HepG2 (cell line): ENCODE measurements around the gene PAK1IP1. TPM values are rescaled to one million over a fixed set of nuclear protein-coding genes. Genes with fewer than 3 reads are reported as not detected.

Experiments
- ADNP ChIP-seq: sonication (generic); formaldehyde crosslinking; IDR thresholded peaks from 2 replicates; pipeline ENCODE4 v1.4.0; 2020; ENCODE audit warnings: missing genetic modification reagents
- CCAR2 ChIP-seq: fragments of 200-400 bp; formaldehyde crosslinking; optimal IDR thresholded peaks from 2 replicates; pipeline ENCODE3; 2018; ENCODE audit warnings: low read depth, mild to moderate bottlenecking, low read length, moderate library complexity
- FLYWCH1 ChIP-seq: sonication (generic); formaldehyde crosslinking; IDR thresholded peaks from 2 replicates; pipeline ENCODE4 v1.8.1; 2023; ENCODE audit warnings: mild to moderate bottlenecking, missing genetic modification reagents
- FOXK2 ChIP-seq: fragments of 450-650 bp; IDR thresholded peaks from 2 replicates; pipeline ENCODE4 v1.6.1; 2016
- GABPA ChIP-seq, 2 experiments: IDR thresholded peaks; 2 replicates each; pipeline ENCODE4 v1.6.1; 2011 to 2016; ENCODE audit warnings: low read depth in 2 of 2, low read length in 1 of 2, missing biosample characterization in 1 of 2, missing genetic modification characterization in 1 of 2
- GPN1 ChIP-seq: sonication (generic); formaldehyde crosslinking; IDR thresholded peaks from 2 replicates; pipeline ENCODE4 v1.5.1; 2020; ENCODE audit warnings: missing genetic modification reagents, borderline replicate concordance
- HMGA1 ChIP-seq: sonication (generic); formaldehyde crosslinking; conservative IDR thresholded peaks from 2 replicates; pipeline ENCODE4 v1.4.0; 2020; ENCODE audit warnings: missing genetic modification reagents
- PRPF4 ChIP-seq: fragments of 200-400 bp; formaldehyde crosslinking; IDR thresholded peaks from 2 replicates; pipeline ENCODE4 v1.6.1; 2016; ENCODE audit warnings: low read length, low read depth; ENCODE audit not compliant: poor library complexity, severe bottlenecking
- RAD21 ChIP-seq: fragments of 450-650 bp; formaldehyde crosslinking; IDR thresholded peaks from 2 replicates; pipeline ENCODE4 v1.5.0; 2020; ENCODE audit warnings: mild to moderate bottlenecking
- REL ChIP-seq: sonication (generic); formaldehyde crosslinking; conservative IDR thresholded peaks from 2 replicates; pipeline ENCODE4 v1.8.0; 2022; ENCODE audit warnings: mild to moderate bottlenecking, missing genetic modification reagents, moderate library complexity
- SIN3A ChIP-seq: IDR thresholded peaks from 2 replicates; pipeline ENCODE4 v1.6.1; 2011; ENCODE audit warnings: low read depth, mild to moderate bottlenecking, control low read depth, low read length, borderline replicate concordance
- YEATS4 ChIP-seq: sonication (generic); formaldehyde crosslinking; IDR thresholded peaks from 2 replicates; pipeline ENCODE4 v1.4.0; 2020; ENCODE audit warnings: missing genetic modification reagents, borderline replicate concordance
- ZFP36 ChIP-seq: fragments of 150-350 bp; IDR thresholded peaks from 2 replicates; pipeline ENCODE4 v1.6.1; 2018; ENCODE audit warnings: borderline replicate concordance, low read length, low read depth; ENCODE audit not compliant: partially characterized antibody
- ZNF576 ChIP-seq: sonication (generic); formaldehyde crosslinking; IDR thresholded peaks from 2 replicates; pipeline ENCODE4 v1.4.0; 2020; ENCODE audit warnings: mild to moderate bottlenecking, missing genetic modification reagents
- ZNF678 ChIP-seq: sonication (generic); formaldehyde crosslinking; IDR thresholded peaks from 2 replicates; pipeline ENCODE4 v1.4.0; 2020; ENCODE audit warnings: mild to moderate bottlenecking, missing genetic modification reagents
- ZNF737 ChIP-seq: sonication (generic); formaldehyde crosslinking; IDR thresholded peaks from 2 replicates; pipeline ENCODE4 v1.5.0; 2020; ENCODE audit warnings: missing genetic modification reagents, mild to moderate bottlenecking, borderline replicate concordance
- ZNF883 ChIP-seq: sonication (generic); formaldehyde crosslinking; IDR thresholded peaks from 2 replicates; pipeline ENCODE4 v1.5.1; 2020; ENCODE audit warnings: mild to moderate bottlenecking, missing genetic modification reagents; ENCODE audit errors: not compliant biosample characterization
- polyA plus RNA-seq, 8 experiments: library from polyadenylated mRNA; depleted of rRNA in 3 of 8; stranded (reverse) in 7 of 8; unstranded in 1 of 8; fragments of >200 nt; fragmentation: Illumina TruSeq in 4 of 8; extraction: Trizol in 4 of 8; gene quantifications; 2 replicates each; pipeline versions ENCODE4 v1.2.1 to v1.2.3, GENCODE V29; 2011 to 2016; ENCODE audit warnings: low read depth in 4 of 8, missing spikeins in 1 of 8, mixed read lengths in 1 of 8; ENCODE audit not compliant: insufficient read depth in 1 of 8
- total RNA-seq, 5 experiments: library from RNA; depleted of rRNA; stranded (reverse); fragments of >200 nt; fragmentation: Illumina TruSeq; extraction: Trizol; gene quantifications; 2 replicates each; pipeline ENCODE4 v1.2.3, GENCODE V29; 2016; ENCODE audit warnings: low read depth in 1 of 5
- TF ChIP-seq, protein P1 (sequence below): sonication (generic); formaldehyde crosslinking; IDR thresholded peaks from 2 replicates; pipeline ENCODE4 v1.4.0; 2020; ENCODE audit warnings: missing genetic modification reagents
- TF ChIP-seq, protein P2 (sequence below): sonication (generic); formaldehyde crosslinking; IDR thresholded peaks from 2 replicates; pipeline ENCODE4 v1.9.0; 2021; ENCODE audit warnings: mild to moderate bottlenecking, missing genetic modification reagents

The PAK1IP1 gene
- total and polyA plus RNA-seq, 2 of the 13 experiments (the other 11 are each of a cell fraction or from before 2014, with no cell fraction given), result 23.4 to 66.2 TPM

GRCh38 chr6:10694302-10695085 is at the start of gene PAK1IP1, which contains the start of gene C6orf52 (continued):
- TF ChIP-seq ADNP (no peak), GPN1 (CRISPR knock-in tag) (no peak), ZNF883 (no peak), HMGA1 (CRISPR knock-in tag) (no peak), ZNF737 (CRISPR knock-in tag) (no peak; the same call in 1 of the 2 replicates), FLYWCH1 (no peak), ZNF576 (CRISPR knock-in tag) (no peak), SIN3A (peak; percentile 97; the same call in 1 of the 2 replicates), YEATS4 (CRISPR knock-in tag) (peak; percentile 93), ZFP36 (no peak), REL (CRISPR knock-in tag) (no peak), CCAR2 (peak; percentile 64), ZNF678 (CRISPR knock-in tag) (0 out of 2 replicates have a peak, but pooled peaks have one; percentile 41), PRPF4 (no peak), FOXK2 (peak; percentile 67), GABPA (IDR thresholded peaks at IDR 0.05; ENCODE audit: low read depth, low read length) (peak; percentile 82), GABPA (CRISPR knock-in tag; IDR thresholded peaks at IDR 0.05; ENCODE audit: low read depth) (peak; percentile 98), RAD21 (CRISPR knock-in tag) (peak; percentile 37; the same call in 1 of the 2 replicates)
- TF ChIP-seq, protein P1, sequence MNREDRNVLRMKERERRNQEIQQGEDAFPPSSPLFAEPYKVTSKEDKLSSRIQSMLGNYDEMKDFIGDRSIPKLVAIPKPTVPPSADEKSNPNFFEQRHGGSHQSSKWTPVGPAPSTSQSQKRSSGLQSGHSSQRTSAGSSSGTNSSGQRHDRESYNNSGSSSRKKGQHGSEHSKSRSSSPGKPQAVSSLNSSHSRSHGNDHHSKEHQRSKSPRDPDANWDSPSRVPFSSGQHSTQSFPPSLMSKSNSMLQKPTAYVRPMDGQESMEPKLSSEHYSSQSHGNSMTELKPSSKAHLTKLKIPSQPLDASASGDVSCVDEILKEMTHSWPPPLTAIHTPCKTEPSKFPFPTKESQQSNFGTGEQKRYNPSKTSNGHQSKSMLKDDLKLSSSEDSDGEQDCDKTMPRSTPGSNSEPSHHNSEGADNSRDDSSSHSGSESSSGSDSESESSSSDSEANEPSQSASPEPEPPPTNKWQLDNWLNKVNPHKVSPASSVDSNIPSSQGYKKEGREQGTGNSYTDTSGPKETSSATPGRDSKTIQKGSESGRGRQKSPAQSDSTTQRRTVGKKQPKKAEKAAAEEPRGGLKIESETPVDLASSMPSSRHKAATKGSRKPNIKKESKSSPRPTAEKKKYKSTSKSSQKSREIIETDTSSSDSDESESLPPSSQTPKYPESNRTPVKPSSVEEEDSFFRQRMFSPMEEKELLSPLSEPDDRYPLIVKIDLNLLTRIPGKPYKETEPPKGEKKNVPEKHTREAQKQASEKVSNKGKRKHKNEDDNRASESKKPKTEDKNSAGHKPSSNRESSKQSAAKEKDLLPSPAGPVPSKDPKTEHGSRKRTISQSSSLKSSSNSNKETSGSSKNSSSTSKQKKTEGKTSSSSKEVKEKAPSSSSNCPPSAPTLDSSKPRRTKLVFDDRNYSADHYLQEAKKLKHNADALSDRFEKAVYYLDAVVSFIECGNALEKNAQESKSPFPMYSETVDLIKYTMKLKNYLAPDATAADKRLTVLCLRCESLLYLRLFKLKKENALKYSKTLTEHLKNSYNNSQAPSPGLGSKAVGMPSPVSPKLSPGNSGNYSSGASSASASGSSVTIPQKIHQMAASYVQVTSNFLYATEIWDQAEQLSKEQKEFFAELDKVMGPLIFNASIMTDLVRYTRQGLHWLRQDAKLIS (CRISPR knock-in tag), result no peak; the same call in 1 of the 2 replicates
- TF ChIP-seq, protein P2, sequence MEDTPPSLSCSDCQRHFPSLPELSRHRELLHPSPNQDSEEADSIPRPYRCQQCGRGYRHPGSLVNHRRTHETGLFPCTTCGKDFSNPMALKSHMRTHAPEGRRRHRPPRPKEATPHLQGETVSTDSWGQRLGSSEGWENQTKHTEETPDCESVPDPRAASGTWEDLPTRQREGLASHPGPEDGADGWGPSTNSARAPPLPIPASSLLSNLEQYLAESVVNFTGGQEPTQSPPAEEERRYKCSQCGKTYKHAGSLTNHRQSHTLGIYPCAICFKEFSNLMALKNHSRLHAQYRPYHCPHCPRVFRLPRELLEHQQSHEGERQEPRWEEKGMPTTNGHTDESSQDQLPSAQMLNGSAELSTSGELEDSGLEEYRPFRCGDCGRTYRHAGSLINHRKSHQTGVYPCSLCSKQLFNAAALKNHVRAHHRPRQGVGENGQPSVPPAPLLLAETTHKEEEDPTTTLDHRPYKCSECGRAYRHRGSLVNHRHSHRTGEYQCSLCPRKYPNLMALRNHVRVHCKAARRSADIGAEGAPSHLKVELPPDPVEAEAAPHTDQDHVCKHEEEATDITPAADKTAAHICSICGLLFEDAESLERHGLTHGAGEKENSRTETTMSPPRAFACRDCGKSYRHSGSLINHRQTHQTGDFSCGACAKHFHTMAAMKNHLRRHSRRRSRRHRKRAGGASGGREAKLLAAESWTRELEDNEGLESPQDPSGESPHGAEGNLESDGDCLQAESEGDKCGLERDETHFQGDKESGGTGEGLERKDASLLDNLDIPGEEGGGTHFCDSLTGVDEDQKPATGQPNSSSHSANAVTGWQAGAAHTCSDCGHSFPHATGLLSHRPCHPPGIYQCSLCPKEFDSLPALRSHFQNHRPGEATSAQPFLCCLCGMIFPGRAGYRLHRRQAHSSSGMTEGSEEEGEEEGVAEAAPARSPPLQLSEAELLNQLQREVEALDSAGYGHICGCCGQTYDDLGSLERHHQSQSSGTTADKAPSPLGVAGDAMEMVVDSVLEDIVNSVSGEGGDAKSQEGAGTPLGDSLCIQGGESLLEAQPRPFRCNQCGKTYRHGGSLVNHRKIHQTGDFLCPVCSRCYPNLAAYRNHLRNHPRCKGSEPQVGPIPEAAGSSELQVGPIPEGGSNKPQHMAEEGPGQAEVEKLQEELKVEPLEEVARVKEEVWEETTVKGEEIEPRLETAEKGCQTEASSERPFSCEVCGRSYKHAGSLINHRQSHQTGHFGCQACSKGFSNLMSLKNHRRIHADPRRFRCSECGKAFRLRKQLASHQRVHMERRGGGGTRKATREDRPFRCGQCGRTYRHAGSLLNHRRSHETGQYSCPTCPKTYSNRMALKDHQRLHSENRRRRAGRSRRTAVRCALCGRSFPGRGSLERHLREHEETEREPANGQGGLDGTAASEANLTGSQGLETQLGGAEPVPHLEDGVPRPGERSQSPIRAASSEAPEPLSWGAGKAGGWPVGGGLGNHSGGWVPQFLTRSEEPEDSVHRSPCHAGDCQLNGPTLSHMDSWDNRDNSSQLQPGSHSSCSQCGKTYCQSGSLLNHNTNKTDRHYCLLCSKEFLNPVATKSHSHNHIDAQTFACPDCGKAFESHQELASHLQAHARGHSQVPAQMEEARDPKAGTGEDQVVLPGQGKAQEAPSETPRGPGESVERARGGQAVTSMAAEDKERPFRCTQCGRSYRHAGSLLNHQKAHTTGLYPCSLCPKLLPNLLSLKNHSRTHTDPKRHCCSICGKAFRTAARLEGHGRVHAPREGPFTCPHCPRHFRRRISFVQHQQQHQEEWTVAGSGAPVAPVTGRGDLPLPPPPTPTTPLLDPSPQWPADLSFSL (CRISPR knock-in tag), result no peak
